ENCODE results near the gene VEZF1. TPM values are rescaled to one million over a fixed set of nuclear protein-coding genes. Genes with fewer than 3 reads are reported as not detected.

The VEZF1 gene
- total and polyA plus RNA-seq, 4 donors: 18.0 to 78.9 (median 43.9) TPM

GRCh38 chr17:57947369-57947768 is 40.7 kb downstream of the VEZF1 start:
- no peak for DNase-seq
- H3K9ac ChIP-seq (ENCODE audit: insufficient read depth in 1 of 2, low read length in 2 of 2): peak overlapping the region in 1 of 2 donors; percentile 81
- H3K27ac ChIP-seq (ENCODE audit: low read depth in 1 of 2, low read length in 1 of 2): peak overlapping the region; percentile 76 to 83
- no peak overlapping the region for H3K4me3 ChIP-seq
- H3K9me3 ChIP-seq (ENCODE audit: control insufficient read depth in 4 of 4, insufficient read depth in 3 of 4, low read length in 3 of 4): no peaks in the 10 kb centered on the region
- no peak for TF ChIP-seq CTCF (IDR thresholded peaks at IDR 0.05; ENCODE audit: control extremely low read depth, extremely low read depth)
- H3K4me1 ChIP-seq (ENCODE audit: control insufficient read depth in 5 of 5, insufficient read depth in 5 of 5, low read length in 5 of 5): peaks cover 5 to 49% (median 27%) of the 10 kb centered on the region in 5 donors
- no peaks in the 10 kb centered on the region for H3K27me3 ChIP-seq (ENCODE audit: control insufficient read depth in 3 of 3, insufficient read depth in 3 of 3, low read length in 2 of 3)
- no peaks in the 10 kb centered on the region for H3K36me3 ChIP-seq (ENCODE audit: control insufficient read depth in 4 of 4, insufficient read depth in 4 of 4, low read length in 4 of 4)
- WGBS, 2 donors: 78 to 84% methylated on average over 9 of the region's 9 CpGs
- ATAC-seq (ENCODE audit: insufficient read depth, low FRiP score): no peak

- no peak for TF ChIP-seq CTCF (IDR thresholded peaks at IDR 0.05; ENCODE audit: control extremely low read depth, extremely low read depth)
- Histone ChIP-seq H3K9ac (ENCODE audit: insufficient read depth in 1 of 2, low read length in 2 of 2) (peak overlapping the region in 1 of 2 donors; percentile 81), H3K4me3 (no peak overlapping the region), H3K9me3 (ENCODE audit: control insufficient read depth in 4 of 4, insufficient read depth in 3 of 4, low read length in 3 of 4) (no peaks in the 10 kb centered on the region), H3K4me1 (ENCODE audit: control insufficient read depth in 5 of 5, insufficient read depth in 5 of 5, low read length in 5 of 5) (peaks cover 5 to 52% (median 27%) of the 10 kb centered on the region in 5 donors), H3K27ac (ENCODE audit: low read depth in 1 of 2, low read length in 1 of 2) (peak overlapping the region; percentile 76 to 83), H3K36me3 (ENCODE audit: control insufficient read depth in 4 of 4, insufficient read depth in 4 of 4, low read length in 4 of 4) (no peaks in the 10 kb centered on the region), H3K27me3 (ENCODE audit: control insufficient read depth in 3 of 3, insufficient read depth in 3 of 3, low read length in 2 of 3) (no peaks in the 10 kb centered on the region)
- WGBS, 2 donors: 4 to 6% methylated on average over 10 of the region's 10 CpGs
- peak; percentile 60 to 79 (median 73) for DNase-seq
- peak; percentile 47 for ATAC-seq (ENCODE audit: insufficient read depth, low FRiP score)
Observed at GRCh38 chr17:57946798-57947358, 41.2 kb downstream of the VEZF1 start.

- no peaks in the 10 kb centered on the region for H3K36me3 ChIP-seq (ENCODE audit: control insufficient read depth in 4 of 4, insufficient read depth in 4 of 4, low read length in 4 of 4)
- H3K27ac ChIP-seq (ENCODE audit: low read depth in 1 of 2, low read length in 1 of 2): peak overlapping the region; percentile 76 to 83
- H3K4me3 ChIP-seq: no peak overlapping the region
- peak overlapping the region in 1 of 2 donors; percentile 81 for H3K9ac ChIP-seq (ENCODE audit: insufficient read depth in 1 of 2, low read length in 2 of 2)
- WGBS, 2 donors: 13 to 17% methylated on average over 6 of the region's 6 CpGs
- peak in 2 of 3 donors; percentile 69 to 72 for DNase-seq
- H3K27me3 ChIP-seq (ENCODE audit: control insufficient read depth in 3 of 3, insufficient read depth in 3 of 3, low read length in 2 of 3): no peaks in the 10 kb centered on the region
- H3K9me3 ChIP-seq (ENCODE audit: control insufficient read depth in 4 of 4, insufficient read depth in 3 of 4, low read length in 3 of 4): no peaks in the 10 kb centered on the region
- no peak for TF ChIP-seq CTCF (IDR thresholded peaks at IDR 0.05; ENCODE audit: control extremely low read depth, extremely low read depth)
- no peak for ATAC-seq (ENCODE audit: insufficient read depth, low FRiP score)
- peaks cover 9 to 59% (median 28%) of the 10 kb centered on the region in 5 donors for H3K4me1 ChIP-seq (ENCODE audit: control insufficient read depth in 5 of 5, insufficient read depth in 5 of 5, low read length in 5 of 5)
Observed at GRCh38 chr17:57945996-57946797, 41.9 kb downstream of the VEZF1 start.
